Activated naive CD8-positive, alpha-beta T cell treated with anti-CD3 and anti-CD28 coated beads, Interleukin-2, amount 50 U/mL, for 24 hours (primary cell): Measurements from ENCODE around the gene PRKG2.
A peak's percentile ranks its signal among the peaks of the same experiment; 100 is the strongest.

Experiments used
- ATAC-seq: fragments of 150-1000 bp; cut with Tn5 transposase; one replicate; pipeline ENCODE4 v1.10.0; 2021
- DNase-seq: peaks from one replicate; pipeline ENCODE4 v3.0.0; 2021
- H3K27ac Mint-ChIP-seq: one replicate; pipeline ENCODE4 v1.8.0; 2021; ENCODE audit warnings: mild to moderate bottlenecking, mixed read lengths
- H3K27me3 Mint-ChIP-seq: one replicate; pipeline ENCODE4 v1.8.0; 2021; ENCODE audit warnings: mixed read lengths
- H3K36me3 Mint-ChIP-seq: one replicate; pipeline ENCODE4 v1.8.0; 2021; ENCODE audit warnings: low read depth, mixed read lengths
- H3K4me1 Mint-ChIP-seq: one replicate; pipeline ENCODE4 v1.8.0; 2021; ENCODE audit warnings: mixed read lengths
- H3K4me3 Mint-ChIP-seq: one replicate; pipeline ENCODE4 v1.8.0; 2021; ENCODE audit warnings: mild to moderate bottlenecking, moderate library complexity, mixed read lengths
- H3K9me3 Mint-ChIP-seq: one replicate; pipeline ENCODE4 v1.8.0; 2021; ENCODE audit warnings: mixed read lengths

Gene PRKG2

GRCh38 chr4:81116566-81116965, 98.5 kb downstream of the PRKG2 start:
- ATAC-seq (no peak), DNase-seq (no peak)
- H3K4me1 Mint-ChIP-seq, result peaks cover 7% of the 10 kb centered on the region
- no peaks in the 10 kb centered on the region for H3K36me3 Mint-ChIP-seq
- H3K27ac Mint-ChIP-seq, result no peak overlapping the region
- peaks cover 1% of the 10 kb centered on the region for H3K27me3 Mint-ChIP-seq
- no peak overlapping the region for H3K4me3 Mint-ChIP-seq
- H3K9me3 Mint-ChIP-seq, result no peaks in the 10 kb centered on the region

GRCh38 chr4:81113024-81113423, 102.0 kb downstream of the PRKG2 start:
- ATAC-seq (no peak), DNase-seq (no peak)
- Mint-ChIP-seq H3K4me1 (peaks cover 7% of the 10 kb centered on the region), H3K27ac (no peak overlapping the region), H3K27me3 (no peaks in the 10 kb centered on the region), H3K4me3 (no peak overlapping the region), H3K9me3 (no peaks in the 10 kb centered on the region), H3K36me3 (no peaks in the 10 kb centered on the region)

- Mint-ChIP-seq H3K27ac (no peak overlapping the region), H3K9me3 (no peaks in the 10 kb centered on the region), H3K4me1 (peaks cover 7% of the 10 kb centered on the region), H3K4me3 (no peak overlapping the region), H3K27me3 (peaks cover 2% of the 10 kb centered on the region), H3K36me3 (no peaks in the 10 kb centered on the region)
- ATAC-seq (no peak), DNase-seq (no peak)
These were observed 105.7 kb downstream of the PRKG2 start for GRCh38 chr4:81109356-81109755.

- Mint-ChIP-seq H3K9me3 (no peaks in the 10 kb centered on the region), H3K36me3 (no peaks in the 10 kb centered on the region), H3K4me1 (no peaks in the 10 kb centered on the region), H3K4me3 (no peak overlapping the region), H3K27ac (no peak overlapping the region), H3K27me3 (peaks cover 2% of the 10 kb centered on the region)
- ATAC-seq (no peak), DNase-seq (no peak)
These were observed 108.9 kb downstream of the PRKG2 start for GRCh38 chr4:81106150-81106549.

- no peaks in the 10 kb centered on the region for H3K36me3 Mint-ChIP-seq
- H3K9me3 Mint-ChIP-seq, result no peaks in the 10 kb centered on the region
- ATAC-seq (no peak), DNase-seq (no peak)
- no peak overlapping the region for H3K4me3 Mint-ChIP-seq
- H3K27ac Mint-ChIP-seq, result no peak overlapping the region
- H3K27me3 Mint-ChIP-seq, result peaks cover 3% of the 10 kb centered on the region
- H3K4me1 Mint-ChIP-seq, result no peaks in the 10 kb centered on the region
These were observed 112.9 kb downstream of the PRKG2 start for GRCh38 chr4:81102107-81102506.

- no peak for ATAC-seq
- Mint-ChIP-seq H3K27me3 (peaks cover 7% of the 10 kb centered on the region), H3K4me1 (no peaks in the 10 kb centered on the region), H3K4me3 (no peak overlapping the region), H3K9me3 (no peaks in the 10 kb centered on the region), H3K36me3 (no peaks in the 10 kb centered on the region), H3K27ac (no peak overlapping the region)
- no peak for DNase-seq
These were observed 118.5 kb downstream of the PRKG2 start for GRCh38 chr4:81096566-81096965.

GRCh38 chr4:81095389-81095788, 119.6 kb downstream of the PRKG2 start:
- H3K4me1 Mint-ChIP-seq, result no peaks in the 10 kb centered on the region
- H3K27me3 Mint-ChIP-seq, result peaks cover 7% of the 10 kb centered on the region
- ATAC-seq (no peak), DNase-seq (no peak)
- no peak overlapping the region for H3K4me3 Mint-ChIP-seq
- H3K36me3 Mint-ChIP-seq, result no peaks in the 10 kb centered on the region
- H3K27ac Mint-ChIP-seq, result no peak overlapping the region
- H3K9me3 Mint-ChIP-seq, result no peaks in the 10 kb centered on the region

GRCh38 chr4:81093720-81094401, 121.2 kb downstream of the PRKG2 start:
- Mint-ChIP-seq H3K27me3 (peaks cover 5% of the 10 kb centered on the region), H3K4me3 (no peak overlapping the region), H3K36me3 (no peaks in the 10 kb centered on the region), H3K27ac (no peak overlapping the region), H3K9me3 (no peaks in the 10 kb centered on the region), H3K4me1 (no peaks in the 10 kb centered on the region)
- no peak for ATAC-seq
- no peak for DNase-seq

GRCh38 chr4:81085979-81086378, 129.0 kb downstream of the PRKG2 start:
- H3K9me3 Mint-ChIP-seq, result no peaks in the 10 kb centered on the region
- peaks cover 2% of the 10 kb centered on the region for H3K27me3 Mint-ChIP-seq
- H3K27ac Mint-ChIP-seq, result no peak overlapping the region
- no peaks in the 10 kb centered on the region for H3K36me3 Mint-ChIP-seq
- DNase-seq (no peak), ATAC-seq (no peak)
- no peaks in the 10 kb centered on the region for H3K4me1 Mint-ChIP-seq
- H3K4me3 Mint-ChIP-seq, result no peak overlapping the region

- no peaks in the 10 kb centered on the region for H3K36me3 Mint-ChIP-seq
- no peak for DNase-seq
- H3K4me3 Mint-ChIP-seq, result no peak overlapping the region
- H3K27ac Mint-ChIP-seq, result no peak overlapping the region
- no peaks in the 10 kb centered on the region for H3K4me1 Mint-ChIP-seq
- no peaks in the 10 kb centered on the region for H3K9me3 Mint-ChIP-seq
- no peak for ATAC-seq
- H3K27me3 Mint-ChIP-seq, result peaks cover 2% of the 10 kb centered on the region
These were observed 129.7 kb downstream of the PRKG2 start for GRCh38 chr4:81085291-81085690.

GRCh38 chr4:81084634-81085033, 130.4 kb downstream of the PRKG2 start:
- Mint-ChIP-seq H3K36me3 (no peaks in the 10 kb centered on the region), H3K4me3 (no peak overlapping the region), H3K9me3 (no peaks in the 10 kb centered on the region), H3K27me3 (peaks cover 2% of the 10 kb centered on the region), H3K4me1 (no peaks in the 10 kb centered on the region), H3K27ac (no peak overlapping the region)
- DNase-seq, result no peak
- no peak for ATAC-seq

- no peak for DNase-seq
- Mint-ChIP-seq H3K27me3 (peaks cover 2% of the 10 kb centered on the region), H3K36me3 (no peaks in the 10 kb centered on the region)
These were observed 131.0 kb downstream of the PRKG2 start for GRCh38 chr4:81084029-81084428.

GRCh38 chr4:81081156-81081555, 133.9 kb downstream of the PRKG2 start:
- H3K36me3 Mint-ChIP-seq, result no peaks in the 10 kb centered on the region
- H3K4me1 Mint-ChIP-seq, result no peaks in the 10 kb centered on the region
- no peak for ATAC-seq
- no peaks in the 10 kb centered on the region for H3K9me3 Mint-ChIP-seq
- peaks cover 2% of the 10 kb centered on the region for H3K27me3 Mint-ChIP-seq
- H3K4me3 Mint-ChIP-seq, result no peak overlapping the region
- H3K27ac Mint-ChIP-seq, result no peak overlapping the region
- no peak for DNase-seq

More at GRCh38 chr4:81084029-81084428, 131.0 kb downstream of the PRKG2 start:
- no peaks in the 10 kb centered on the region for H3K4me1 Mint-ChIP-seq
- no peak overlapping the region for H3K4me3 Mint-ChIP-seq
- H3K27ac Mint-ChIP-seq, result no peak overlapping the region
- no peak for ATAC-seq
- no peaks in the 10 kb centered on the region for H3K9me3 Mint-ChIP-seq

GRCh38 chr4:81071013-81071412, 144.0 kb downstream of the PRKG2 start:
- DNase-seq (no peak), ATAC-seq (no peak)
- H3K27ac Mint-ChIP-seq, result no peak overlapping the region
- H3K9me3 Mint-ChIP-seq, result no peaks in the 10 kb centered on the region
- H3K36me3 Mint-ChIP-seq, result no peaks in the 10 kb centered on the region
- no peaks in the 10 kb centered on the region for H3K4me1 Mint-ChIP-seq
- peaks cover 9% of the 10 kb centered on the region for H3K27me3 Mint-ChIP-seq
- no peak overlapping the region for H3K4me3 Mint-ChIP-seq

GRCh38 chr4:81069706-81070331, 145.2 kb downstream of the PRKG2 start:
- H3K36me3 Mint-ChIP-seq, result no peaks in the 10 kb centered on the region
- H3K4me1 Mint-ChIP-seq, result no peaks in the 10 kb centered on the region
- peak; percentile 37 for DNase-seq
- peak; percentile 69 for ATAC-seq
- H3K27me3 Mint-ChIP-seq, result peaks cover 12% of the 10 kb centered on the region
- H3K4me3 Mint-ChIP-seq, result no peak overlapping the region
- no peaks in the 10 kb centered on the region for H3K9me3 Mint-ChIP-seq
- H3K27ac Mint-ChIP-seq, result no peak overlapping the region
